Transverse colon (tissue), 4 donors: ENCODE data around the gene CAPN5.

Experiments used
- CTCF ChIP-seq, 5 experiments: fragments of 200-600 bp in 3 of 5; fragments of 450-650 bp in 2 of 5; sonication (generic) in 3 of 5; IDR thresholded peaks; 1 replicate in 2 of 5; 2 replicates in 3 of 5; pipeline ENCODE4 v1.5.1; 2016 to 2017; ENCODE audit warnings: antibody characterized with exemption in 5 of 5, inconsistent platforms in 3 of 5, mild to moderate bottlenecking in 2 of 5, moderate library complexity in 1 of 5
- EP300 ChIP-seq: sonication (generic); formaldehyde crosslinking; IDR thresholded peaks from one replicate; pipeline ENCODE4 v1.6.1; 2017; ENCODE audit warnings: antibody characterized with exemption, low read depth
- POLR2A ChIP-seq: fragments of 450-650 bp; IDR thresholded peaks from one replicate; pipeline ENCODE4 v1.6.1; 2016; ENCODE audit warnings: antibody characterized with exemption, mild to moderate bottlenecking, moderate library complexity
- POLR2AphosphoS5 ChIP-seq, 3 donors: sonication (generic); formaldehyde crosslinking; IDR thresholded peaks; one replicate each; pipeline ENCODE4 v1.6.1; 2016; ENCODE audit warnings: antibody characterized with exemption in 3 of 3

GRCh38 chr11:77083566-77084245 lies 16.9 kb downstream of the CAPN5 start:
- TF ChIP-seq POLR2A (no peak), CTCF (IDR thresholded peaks at IDR 0.05) (no peak), POLR2AphosphoS5 (IDR thresholded peaks at IDR 0.05) (no peak), EP300 (no peak)
